COR-L47 (cell line): ENCODE measurements around the gene UBTF.

Experiments
- DNase-seq: peaks from one replicate; lab custom pipeline; 2025; lab: John Stamatoyannopoulos, UW

The UBTF gene

DNA sequence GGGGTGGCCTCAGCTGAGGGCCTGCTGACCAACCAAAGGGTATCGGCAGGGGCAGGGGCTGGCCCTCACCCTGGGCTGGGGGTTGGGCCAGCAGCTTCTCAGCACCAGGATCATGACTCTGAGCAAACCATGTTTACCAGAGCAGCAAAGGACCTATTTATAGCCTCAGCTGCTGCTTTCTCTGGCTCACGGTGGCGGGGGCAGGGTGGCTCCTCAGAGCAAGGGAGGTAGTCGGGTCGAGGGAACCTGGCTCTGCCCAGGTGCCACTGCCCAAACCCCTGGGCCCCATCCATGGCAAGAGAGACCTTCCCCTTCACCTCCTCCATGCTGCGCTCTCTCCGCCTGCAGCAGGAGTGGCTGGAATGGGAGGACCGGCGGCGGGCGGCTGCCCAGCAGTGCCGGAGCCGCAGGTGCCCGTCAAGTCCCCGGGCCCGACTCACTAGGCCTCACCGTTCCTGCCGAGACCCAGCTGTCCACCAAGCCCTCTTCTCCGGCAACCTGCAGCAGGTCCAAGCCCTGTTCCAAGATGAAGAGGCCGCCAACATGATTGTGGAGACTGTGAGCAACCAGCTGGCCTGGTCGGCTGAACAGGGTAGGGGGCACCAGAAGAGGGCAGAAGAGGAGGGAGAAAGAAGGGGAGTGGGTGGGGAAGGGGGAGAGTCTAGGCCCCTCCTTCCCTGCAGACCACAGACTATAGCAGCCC is 48.8 kb downstream of the UBTF start, which contains the start of gene ASB16:
TSS of gene ASB16 (plus strand) at position 206 of the 703 bp plus-strand sequence. CDS start at position 292, 86 bp downstream.
- DNase-seq = no peak

GRCh38 chr17:44170135-44170498 is 49.4 kb downstream of the UBTF start:
- DNase-seq = no peak

DNA sequence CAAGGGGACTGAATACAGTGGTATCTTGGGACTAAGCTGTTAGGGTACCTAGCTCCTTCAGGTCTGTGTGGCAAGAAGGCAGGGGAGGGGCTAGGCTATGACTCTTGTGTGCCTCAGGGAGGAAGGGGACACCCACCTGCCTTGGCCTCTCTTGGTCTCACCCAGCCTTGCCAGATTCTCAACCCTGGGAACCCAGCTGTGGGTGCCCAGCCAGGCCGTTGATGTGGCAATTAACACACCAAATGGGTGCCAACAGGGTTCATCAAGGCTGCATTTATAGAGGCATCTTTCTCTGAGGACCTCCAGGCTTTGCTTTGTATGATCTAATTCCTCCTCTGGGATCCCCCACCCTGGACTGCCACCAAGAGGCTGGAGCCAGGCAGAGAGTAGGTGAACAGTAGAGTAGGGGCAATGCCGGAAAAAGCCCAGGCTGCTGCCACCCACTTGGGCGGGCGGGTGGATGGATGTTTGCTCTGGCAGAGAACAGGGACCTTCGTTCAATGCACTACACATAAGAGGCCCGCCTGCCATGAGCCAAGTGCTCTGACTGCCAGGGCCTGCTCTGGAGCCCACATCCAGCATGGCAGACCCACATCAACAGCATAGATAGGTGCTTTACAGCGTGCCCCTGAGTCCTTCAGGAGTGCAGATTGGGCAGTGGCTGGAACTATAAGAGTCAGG is 52.2 kb downstream of the UBTF start:
- no peak for DNase-seq

DNA sequence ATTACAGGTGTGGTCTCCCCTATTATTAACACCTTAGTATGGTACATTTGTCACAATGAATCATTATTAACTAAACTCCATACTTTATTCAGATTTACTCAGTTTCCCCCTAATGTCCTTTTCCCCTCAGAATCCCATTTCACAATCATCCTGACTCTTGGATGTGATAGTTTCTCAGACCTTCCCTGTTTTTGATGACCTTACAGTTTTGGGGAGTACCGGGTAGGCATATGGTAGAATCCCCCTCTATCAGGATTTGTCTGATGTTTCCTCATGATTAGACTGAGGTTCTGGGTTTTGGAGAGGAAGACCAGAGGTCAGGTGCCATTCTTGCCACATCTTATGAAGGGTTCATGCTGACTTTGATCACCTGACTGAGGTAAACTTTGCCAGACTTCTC is 55.0 kb downstream of the UBTF start:
- DNase-seq = no peak

DNA sequence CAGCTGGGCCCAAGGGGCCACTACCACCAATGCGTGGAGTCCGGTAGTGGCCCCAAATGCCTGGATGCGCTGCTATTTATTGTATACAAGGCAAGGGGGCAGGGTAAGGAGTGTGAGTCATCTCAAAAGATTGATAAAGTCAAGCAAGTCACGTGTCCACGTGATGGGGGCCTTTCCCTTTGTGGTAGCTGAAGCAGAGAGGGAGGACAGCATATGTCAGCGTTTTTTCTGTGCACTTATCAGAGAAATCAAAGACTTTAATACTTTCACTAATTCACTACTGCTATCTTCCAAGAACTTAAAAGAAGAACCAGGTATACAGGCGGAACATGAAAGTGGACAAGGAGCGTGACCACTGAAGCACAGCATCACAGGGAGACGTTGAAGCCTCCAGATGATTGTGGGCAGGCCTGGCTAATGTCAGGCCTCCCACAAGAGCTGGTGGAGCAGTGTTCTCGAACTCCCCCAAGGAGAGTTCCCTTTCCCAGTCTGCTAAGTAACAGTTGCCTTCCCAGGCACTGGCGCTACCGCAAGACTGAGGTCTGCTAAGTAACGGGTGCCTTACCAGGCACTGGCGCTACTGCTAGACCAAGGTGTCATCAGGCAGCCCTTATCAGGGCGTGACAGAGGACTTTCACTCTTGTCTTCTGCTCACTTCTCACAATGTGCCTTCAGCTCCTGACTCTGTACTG is 59.8 kb downstream of the UBTF start:
- no peak for DNase-seq

DNA sequence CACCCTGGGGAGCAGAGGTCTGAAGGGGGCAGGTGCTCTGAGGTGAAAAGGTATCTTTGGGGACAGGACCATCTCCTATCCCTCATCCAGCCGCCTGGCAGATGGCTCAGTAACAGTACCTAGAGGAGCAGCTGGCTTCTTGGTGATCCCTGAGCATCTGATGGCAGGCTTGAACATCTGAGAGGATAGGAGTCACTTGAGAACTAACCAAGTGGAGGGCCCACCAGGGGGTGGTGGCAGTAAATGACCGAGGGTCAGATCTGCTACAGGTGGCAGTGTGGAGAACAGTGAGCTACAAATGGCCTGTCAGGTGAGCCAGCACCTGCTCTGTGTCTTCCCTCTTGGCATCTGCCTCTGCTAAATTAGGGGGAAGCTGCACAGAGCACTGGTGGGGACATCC is 64.0 kb downstream of the UBTF start:
- peak; percentile 29 for DNase-seq
